Lower leg skin (tissue), 3 donors: ENCODE measurements around the gene FYB2.

ENCODE experiments used
- CTCF ChIP-seq, 3 donors: fragments of 450-650 bp; IDR thresholded peaks; one replicate each; pipeline ENCODE4 v1.5.1; 2016; ENCODE audit warnings: antibody characterized with exemption in 3 of 3, mild to moderate bottlenecking in 3 of 3, moderate library complexity in 2 of 3
- POLR2A ChIP-seq, 2 donors: fragments of 450-650 bp; IDR thresholded peaks; one replicate each; pipeline ENCODE4 v1.6.1; 2016 to 2017; ENCODE audit warnings: antibody characterized with exemption in 2 of 2, mild to moderate bottlenecking in 1 of 2, moderate library complexity in 1 of 2

GRCh38 chr1:56850411-56850810, 31.2 kb upstream of the FYB2 start:
- TF ChIP-seq POLR2A (IDR thresholded peaks at IDR 0.05): no peak
- no peak for TF ChIP-seq CTCF (IDR thresholded peaks at IDR 0.05)
